MM.1S (cell line): ENCODE measurements around the gene TMUB2.

Experiments
- DNase-seq: peaks from one replicate; pipeline ENCODE4 v3.0.0-alpha.2; 2015
- H2AFZ ChIP-seq: fragments of 300-600 bp; sonication (generic); 2 replicates; pipeline ENCODE4 v1.6.0; 2016; ENCODE audit warnings: antibody characterized with exemption, low read length
- H3F3A ChIP-seq: fragments of 300-600 bp; sonication (generic); 2 replicates; pipeline ENCODE4 v1.6.1; 2016; ENCODE audit warnings: mild to moderate bottlenecking, antibody characterized with exemption, low read length, moderate library complexity, mixed read lengths; ENCODE audit not compliant: insufficient read depth
- H3K27ac ChIP-seq: fragments of 300-600 bp; sonication (generic); 2 replicates; pipeline ENCODE4 v1.5.1; 2016; ENCODE audit warnings: mild to moderate bottlenecking, low read length
- H3K27me3 ChIP-seq: fragments of 300-600 bp; sonication (generic); replicated peaks from 2 replicates; pipeline ENCODE4 v1.6.0; 2016; ENCODE audit warnings: low read length; ENCODE audit not compliant: insufficient read depth
- H3K36me3 ChIP-seq: fragments of 300-600 bp; sonication (generic); replicated peaks from 2 replicates; pipeline ENCODE4 v1.6.1; 2016; ENCODE audit warnings: mild to moderate bottlenecking, low read length, mixed read lengths; ENCODE audit not compliant: insufficient read depth
- H3K4me1 ChIP-seq: fragments of 300-600 bp; sonication (generic); 2 replicates; pipeline ENCODE4 v1.6.1; 2016; ENCODE audit warnings: low read length, mixed read lengths
- H3K4me2 ChIP-seq: fragments of 300-600 bp; sonication (generic); 2 replicates; pipeline ENCODE4 v1.6.0; 2016; ENCODE audit warnings: low read depth, low read length
- H3K4me3 ChIP-seq: fragments of 300-600 bp; sonication (generic); 2 replicates; pipeline ENCODE4 v1.5.1; 2016; ENCODE audit warnings: low read length, mixed read lengths
- H3K79me2 ChIP-seq: fragments of 300-600 bp; sonication (generic); 2 replicates; pipeline ENCODE4 v1.6.1; 2016; ENCODE audit warnings: mixed run types, low read length, mixed read lengths
- H3K9ac ChIP-seq: fragments of 300-600 bp; sonication (generic); 2 replicates; pipeline ENCODE4 v1.6.1; 2016; ENCODE audit warnings: low read length, mixed read lengths
- H3K9me2 ChIP-seq: fragments of 300-600 bp; sonication (generic); replicated peaks from 2 replicates; pipeline ENCODE4 v1.6.1; 2016; ENCODE audit warnings: mild to moderate bottlenecking, low read length, mixed read lengths; ENCODE audit not compliant: insufficient read depth
- H3K9me3 ChIP-seq: fragments of 300-600 bp; sonication (generic); replicated peaks from 2 replicates; pipeline ENCODE4 v1.6.1; 2016; ENCODE audit warnings: mild to moderate bottlenecking, low read length, mixed read lengths; ENCODE audit not compliant: insufficient read depth
- H4K20me1 ChIP-seq: fragments of 300-600 bp; sonication (generic); 2 replicates; pipeline ENCODE4 v1.6.1; 2016; ENCODE audit warnings: mild to moderate bottlenecking, low read length, moderate library complexity, mixed read lengths; ENCODE audit not compliant: insufficient read depth
- CTCF ChIP-seq: fragments of 300-600 bp; sonication (generic); IDR thresholded peaks from 2 replicates; pipeline ENCODE4 v1.5.1; 2016; ENCODE audit warnings: antibody characterized with exemption, low read length, mixed read lengths
- EZH2 ChIP-seq: fragments of 300-600 bp; sonication (generic); optimal IDR thresholded peaks from 2 replicates; pipeline ENCODE3; 2017; ENCODE audit warnings: low read depth, mild to moderate bottlenecking, antibody characterized with exemption, low read length, mixed read lengths
- EZH2phosphoT487 ChIP-seq: fragments of 300-600 bp; sonication (generic); IDR thresholded peaks from 2 replicates; pipeline ENCODE4 v1.6.1; 2018; ENCODE audit warnings: antibody characterized with exemption, low read length

TMUB2 gene

DNA sequence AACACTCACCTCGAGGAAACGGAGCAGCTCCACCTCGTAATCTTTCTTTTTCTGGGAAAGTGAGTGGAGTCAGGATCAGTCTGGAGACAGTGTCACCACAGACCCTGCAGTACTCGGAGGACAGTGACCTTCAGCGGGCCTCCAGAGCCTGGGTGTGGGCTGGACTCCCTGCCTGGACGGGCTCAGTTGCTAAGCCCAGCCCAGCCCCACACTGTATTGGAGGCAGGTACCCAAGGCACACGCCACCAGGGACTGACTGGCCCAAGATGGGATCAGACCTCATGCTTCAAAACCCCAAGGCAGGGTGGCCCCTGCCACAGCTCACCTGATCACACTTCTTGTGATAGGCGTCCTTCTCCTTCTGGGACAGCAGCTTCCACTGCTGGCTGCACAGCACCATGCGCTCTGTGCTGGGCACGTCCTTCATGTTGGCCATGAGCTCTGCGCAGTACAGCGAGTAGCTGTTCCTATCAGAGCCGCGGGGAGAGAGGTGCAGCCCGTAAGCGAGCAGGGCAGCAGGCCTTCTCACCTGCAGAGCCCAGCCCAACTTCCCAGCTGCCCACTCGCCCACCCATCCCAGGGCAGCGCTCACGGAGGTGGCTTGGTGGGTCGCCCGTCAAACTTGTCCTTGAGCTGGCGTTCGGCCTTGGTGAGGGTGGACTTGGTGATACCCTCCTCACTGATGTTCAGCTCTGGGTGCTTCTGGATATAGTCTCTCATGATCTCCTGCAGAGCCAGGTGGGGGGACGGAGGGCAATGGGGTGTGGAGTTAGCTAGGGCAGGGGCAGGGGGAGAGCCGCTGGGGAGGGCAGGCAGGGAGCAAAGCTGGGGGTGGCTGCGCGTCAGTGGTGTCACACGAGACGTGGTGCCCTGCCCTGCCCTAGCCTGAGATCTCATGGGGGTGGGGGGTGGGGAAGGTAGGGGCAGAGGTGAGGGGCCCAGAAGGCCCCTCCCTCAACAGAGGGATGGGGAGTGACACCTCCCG, 24.8 kb downstream of the TMUB2 start:
- H3K36me3 ChIP-seq, result peaks cover 14% of the 10 kb centered on the region
- DNase-seq, result no peak

GRCh38 chr17:44212507-44213402, 26.0 kb downstream of the TMUB2 start:
- TF ChIP-seq EZH2 (no peak), CTCF (no peak), EZH2phosphoT487 (no peak)
- Histone ChIP-seq H3K9ac (no peak overlapping the region), H3K9me3 (no peaks in the 10 kb centered on the region), H3K79me2 (peaks cover 41% of the 10 kb centered on the region), H4K20me1 (no peaks in the 10 kb centered on the region), H3K4me3 (no peak overlapping the region), H3F3A (peaks cover 20% of the 10 kb centered on the region; the same call in 1 of the 2 replicates), H3K27ac (no peak overlapping the region), H3K27me3 (no peaks in the 10 kb centered on the region), H2AFZ (no peak overlapping the region), H3K4me1 (peaks cover 36% of the 10 kb centered on the region), H3K9me2 (no peaks in the 10 kb centered on the region), H3K4me2 (no peak overlapping the region), H3K36me3 (peaks cover 14% of the 10 kb centered on the region)
- DNase-seq, result no peak

More for the DNA sequence above, 24.8 kb downstream of the TMUB2 start:
- H2AFZ ChIP-seq, result no peak overlapping the region
- no peaks in the 10 kb centered on the region for H3K27me3 ChIP-seq
- H3K4me1 ChIP-seq, result peaks cover 28% of the 10 kb centered on the region
- H3K9me2 ChIP-seq, result no peaks in the 10 kb centered on the region
- peak overlapping the region; percentile 71; the same call in 1 of the 2 replicates for H3K9ac ChIP-seq
- peak overlapping the region; percentile 32 for H3K4me3 ChIP-seq
- TF ChIP-seq EZH2phosphoT487 (no peak), CTCF (no peak), EZH2 (no peak)
- H4K20me1 ChIP-seq, result no peaks in the 10 kb centered on the region
- peaks cover 15% of the 10 kb centered on the region; the same call in 1 of the 2 replicates for H3F3A ChIP-seq
- peaks cover 29% of the 10 kb centered on the region for H3K79me2 ChIP-seq
- H3K27ac ChIP-seq, result peak overlapping the region; percentile 75; the same call in 1 of the 2 replicates
- no peaks in the 10 kb centered on the region for H3K9me3 ChIP-seq
- peak overlapping the region; percentile 68 for H3K4me2 ChIP-seq

GRCh38 chr17:44213403-44214229, 26.8 kb downstream of the TMUB2 start:
- Histone ChIP-seq H3K4me1 (peaks cover 36% of the 10 kb centered on the region), H3K79me2 (peaks cover 47% of the 10 kb centered on the region), H3K4me2 (no peak overlapping the region), H3K27me3 (no peaks in the 10 kb centered on the region), H3K9ac (no peak overlapping the region), H3K36me3 (peaks cover 14% of the 10 kb centered on the region), H4K20me1 (no peaks in the 10 kb centered on the region), H3K9me2 (no peaks in the 10 kb centered on the region), H3K9me3 (no peaks in the 10 kb centered on the region), H3F3A (peaks cover 24% of the 10 kb centered on the region; the same call in 1 of the 2 replicates), H3K27ac (no peak overlapping the region), H2AFZ (no peak overlapping the region), H3K4me3 (no peak overlapping the region)
- DNase-seq, result no peak
- TF ChIP-seq EZH2phosphoT487, result no peak
- TF ChIP-seq CTCF, result no peak
- TF ChIP-seq EZH2, result no peak
